K562 (cell line): ENCODE data around the gene CLDND2.

Experiments used
- AFF4 ChIP-seq: sonication (generic); formaldehyde crosslinking; IDR thresholded peaks from 2 replicates; pipeline ENCODE4 v1.8.0; 2023; ENCODE audit warnings: mild to moderate bottlenecking, missing genetic modification reagents
- BRF2 ChIP-seq: IDR thresholded peaks from 3 replicates; pipeline ENCODE4 v1.6.1; 2011; ENCODE audit warnings: borderline replicate concordance, mild to moderate bottlenecking; ENCODE audit not compliant: insufficient read length, insufficient read depth
- CTCF ChIP-seq, 3 experiments: IDR thresholded peaks in 2 of 3; conservative IDR thresholded peaks in 1 of 3; 2 replicates each; pipeline ENCODE4 v1.5.1; 2011 to 2012; ENCODE audit warnings: low read length in 3 of 3, mild to moderate bottlenecking in 3 of 3, control low read depth in 2 of 3, improper control_type of control experiment in 1 of 3, inconsistent platforms in 1 of 3, low read depth in 1 of 3, mixed read lengths in 1 of 3, moderate library complexity in 1 of 3; ENCODE audit not compliant: insufficient read depth in 2 of 3
- FOXK1 ChIP-seq: sonication (generic); formaldehyde crosslinking; IDR thresholded peaks from 2 replicates; pipeline ENCODE4 v1.8.0; 2022; ENCODE audit warnings: missing genetic modification reagents, mild to moderate bottlenecking, borderline replicate concordance
- GATAD2A ChIP-seq: fragments of 450-650 bp; IDR thresholded peaks from 2 replicates; pipeline ENCODE4 v1.6.1; 2017
- MYC ChIP-seq, 2 experiments: fragments of 250-450 bp in 1 of 2; sonication (Bioruptor Pico) in 1 of 2; IDR thresholded peaks; 2 replicates each; pipeline versions ENCODE4 v1.5.1 to v1.6.1; 2012 to 2021; ENCODE audit warnings: low read depth in 2 of 2, borderline replicate concordance in 1 of 2, improper control_type of control experiment in 1 of 2, low read length in 1 of 2, mild to moderate bottlenecking in 1 of 2, moderate library complexity in 1 of 2
- NCOA1 ChIP-seq: fragments of 450-650 bp; IDR thresholded peaks from 2 replicates; pipeline ENCODE4 v1.6.1; 2016; ENCODE audit warnings: low read depth
- NRF1 ChIP-seq, 2 experiments: fragments of 450-650 bp; IDR thresholded peaks in 1 of 2; conservative IDR thresholded peaks in 1 of 2; 2 replicates each; pipeline ENCODE4 v1.6.1; 2014; ENCODE audit warnings: mild to moderate bottlenecking in 2 of 2
- SIX5 ChIP-seq, 2 experiments: IDR thresholded peaks; 2 replicates each; pipeline ENCODE4 v1.6.1; 2011; ENCODE audit warnings: low read length in 2 of 2, borderline replicate concordance in 1 of 2, low read depth in 1 of 2, mild to moderate bottlenecking in 1 of 2, moderate library complexity in 1 of 2; ENCODE audit not compliant: insufficient read depth in 1 of 2
- TRIM24 ChIP-seq, 2 experiments: fragments of 450-650 bp; IDR thresholded peaks; 2 replicates each; pipeline ENCODE4 v1.6.1; 2016
- ZNF175 ChIP-seq: fragments of 200-800 bp; sonication (Bioruptor generic); IDR thresholded peaks from 2 replicates; pipeline ENCODE4 v1.6.1; 2016; ENCODE audit warnings: low read depth, mild to moderate bottlenecking, missing genetic modification characterization, missing compliant biosample characterization

GRCh38 chr19:51392701-51393100 lies 23.9 kb upstream of the CLDND2 start:
- no peak for TF ChIP-seq MYC (IDR thresholded peaks at IDR 0.05; ENCODE audit: low read depth, low read length)
- TF ChIP-seq MYC (CRISPR knock-in tag; IDR thresholded peaks at IDR 0.05; ENCODE audit: borderline replicate concordance, low read depth) = no peak
- no peak for TF ChIP-seq TRIM24 (IDR thresholded peaks at IDR 0.05)
- TF ChIP-seq BRF2 = no peak
- no peak for TF ChIP-seq AFF4
- no peak for TF ChIP-seq ZNF175 (CRISPR knock-in tag)
- TF ChIP-seq NCOA1 = no peak
- TF ChIP-seq NRF1 (conservative IDR thresholded peaks at IDR 0.05 in 1 of 2, IDR thresholded peaks at IDR 0.05 in 1 of 2) = no peak
- no peak for TF ChIP-seq CTCF (IDR thresholded peaks at IDR 0.05 in 2 of 3, conservative IDR thresholded peaks at IDR 0.05 in 1 of 3; ENCODE audit: insufficient read depth in 2 of 3, low read depth in 1 of 3, low read length in 3 of 3)
- no peak for TF ChIP-seq FOXK1 (CRISPR knock-in tag)
- no peak for TF ChIP-seq SIX5 (IDR thresholded peaks at IDR 0.05; ENCODE audit: borderline replicate concordance in 1 of 2, insufficient read depth in 1 of 2, low read depth in 1 of 2, low read length in 2 of 2)
- TF ChIP-seq GATAD2A = no peak
